IgD-negative memory B cell (primary cell): ENCODE results near the gene EIF4E. TPM values are rescaled to one million over a fixed set of nuclear protein-coding genes. Genes with fewer than 3 reads are reported as not detected.
A peak's percentile ranks its signal among the peaks of the same experiment; 100 is the strongest.
"Not testable (repeated sequence)": the region's sequence is repeated elsewhere in the genome, so short reads cannot be mapped to it uniquely, and the experiment has no call there.

Source experiments
- H3K27ac Mint-ChIP-seq, 3 donors: one replicate each; pipeline ENCODE4 v1.8.0; 2020 to 2022; ENCODE audit warnings: mild to moderate bottlenecking in 3 of 3, mixed read lengths in 3 of 3, moderate library complexity in 1 of 3
- H3K27me3 Mint-ChIP-seq: one replicate; pipeline ENCODE4 v1.8.0; 2021; ENCODE audit warnings: mixed read lengths
- H3K36me3 Mint-ChIP-seq: one replicate; pipeline ENCODE4 v1.8.0; 2020; ENCODE audit warnings: mild to moderate bottlenecking, mixed read lengths
- H3K4me1 Mint-ChIP-seq, 3 donors: one replicate each; pipeline ENCODE4 v1.8.0; 2020 to 2022; ENCODE audit warnings: mixed read lengths in 3 of 3, mild to moderate bottlenecking in 1 of 3
- H3K4me3 Mint-ChIP-seq, 4 donors: one replicate each; pipeline ENCODE4 v1.8.0; 2020 to 2022; ENCODE audit warnings: mild to moderate bottlenecking in 4 of 4, mixed read lengths in 4 of 4, moderate library complexity in 3 of 4
- H3K9me3 Mint-ChIP-seq, 3 donors: one replicate each; pipeline ENCODE4 v1.8.0; 2020 to 2021; ENCODE audit warnings: mixed read lengths in 3 of 3, mild to moderate bottlenecking in 1 of 3
- polyA plus RNA-seq: library from polyadenylated mRNA; unstranded; fragments of 300-500 nt; fragmentation: Illumina TruSeq; gene quantifications from one replicate; pipeline ENCODE4 v1.2.3, GENCODE V29; 2021

The EIF4E gene
- polyA plus RNA-seq, 1 donor from 2014 or later = 66.7 TPM

DNA sequence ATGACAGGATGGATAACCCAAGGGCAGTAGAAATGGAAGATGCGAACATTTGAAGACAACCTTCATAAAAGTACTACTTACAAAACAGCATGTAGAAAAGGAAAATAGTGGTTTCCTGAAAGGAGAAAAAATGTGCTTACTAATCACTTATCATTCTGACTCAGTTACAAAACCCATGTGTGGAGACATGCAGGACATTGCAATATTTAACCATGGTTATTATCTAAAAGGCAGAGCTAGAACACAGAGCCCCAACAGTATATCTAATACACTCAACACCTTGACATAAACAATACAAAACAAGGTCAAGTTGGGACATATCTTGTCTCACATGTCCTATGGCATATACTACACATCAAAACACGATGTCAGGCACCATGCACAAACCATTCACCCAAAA is 55.9 kb downstream of the EIF4E start:
- Mint-ChIP-seq H3K27me3 (no peaks in the 10 kb centered on the region), H3K36me3 (peaks cover 6% of the 10 kb centered on the region), H3K4me3 (no peak overlapping the region), H3K9me3 (peaks cover 0 to 2% (median 0%) of the 10 kb centered on the region in 3 donors), H3K27ac (no peak overlapping the region), H3K4me1 (no peaks in the 10 kb centered on the region)

DNA sequence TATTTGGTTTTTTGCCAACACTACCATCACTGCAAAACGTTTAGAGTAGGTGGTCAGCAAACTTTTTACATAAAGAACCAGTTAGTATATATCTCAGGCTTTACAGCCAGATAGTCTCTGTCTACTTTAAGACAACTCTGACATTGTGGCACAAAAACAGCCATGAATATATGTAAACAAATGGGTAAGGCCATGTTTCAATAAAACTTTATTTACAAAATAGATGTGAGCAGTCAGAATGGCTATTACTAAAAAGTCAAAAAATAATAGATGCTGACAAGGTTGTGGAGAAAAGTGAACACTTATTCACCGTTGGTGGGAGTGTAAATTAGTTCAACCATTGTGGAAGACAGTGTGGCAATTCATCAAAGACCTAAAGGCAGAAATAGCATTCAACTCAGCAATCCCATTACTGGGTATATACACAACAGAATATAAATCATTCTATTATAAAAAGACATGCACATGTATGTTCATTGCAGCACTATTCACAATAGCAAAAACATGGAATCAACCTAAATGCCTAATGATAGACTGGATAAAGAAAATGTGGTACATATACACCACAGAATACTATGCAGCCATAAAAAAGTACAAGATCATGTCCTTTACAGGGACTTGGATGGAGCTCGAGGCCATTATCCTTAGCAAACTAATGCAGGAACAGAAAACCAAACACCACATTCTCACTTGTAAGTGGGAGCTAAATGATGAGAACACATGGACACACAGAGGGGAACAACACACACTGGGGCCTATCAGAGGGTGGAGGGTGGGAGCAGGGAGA is 56.6 kb downstream of the EIF4E start:
- not testable (repeated sequence) for H3K4me3 Mint-ChIP-seq, H3K9me3 Mint-ChIP-seq, H3K36me3 Mint-ChIP-seq, H3K4me1 Mint-ChIP-seq, H3K27me3 Mint-ChIP-seq
- H3K27ac Mint-ChIP-seq = peak overlapping the region in 1 of 3 donors; percentile 25

DNA sequence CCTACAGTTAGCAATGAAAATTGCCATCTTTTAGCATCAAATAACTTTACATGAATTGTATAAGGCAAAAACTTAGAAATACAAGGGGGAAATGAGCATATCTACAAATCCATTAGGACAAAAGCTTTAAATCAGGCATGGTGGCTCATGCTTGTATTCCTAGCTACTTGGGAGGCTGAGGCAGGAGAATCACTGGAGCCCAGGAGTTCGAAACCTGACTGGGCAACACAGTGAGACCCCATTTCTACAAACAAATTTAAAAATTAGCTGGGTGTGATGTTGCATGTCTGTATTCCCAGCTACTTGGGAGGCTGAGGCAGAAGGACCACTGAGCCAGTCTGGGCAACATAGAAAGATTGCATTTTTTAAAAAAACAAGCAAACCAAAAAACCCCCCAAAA is 61.3 kb downstream of the EIF4E start:
- no peak overlapping the region for H3K27ac Mint-ChIP-seq
- H3K4me3 Mint-ChIP-seq = no peak overlapping the region
- peaks cover 1% of the 10 kb centered on the region for H3K27me3 Mint-ChIP-seq
- H3K9me3 Mint-ChIP-seq = peaks cover 0 to 2% (median 0%) of the 10 kb centered on the region in 3 donors
- H3K4me1 Mint-ChIP-seq = no peaks in the 10 kb centered on the region
- no peaks in the 10 kb centered on the region for H3K36me3 Mint-ChIP-seq

DNA sequence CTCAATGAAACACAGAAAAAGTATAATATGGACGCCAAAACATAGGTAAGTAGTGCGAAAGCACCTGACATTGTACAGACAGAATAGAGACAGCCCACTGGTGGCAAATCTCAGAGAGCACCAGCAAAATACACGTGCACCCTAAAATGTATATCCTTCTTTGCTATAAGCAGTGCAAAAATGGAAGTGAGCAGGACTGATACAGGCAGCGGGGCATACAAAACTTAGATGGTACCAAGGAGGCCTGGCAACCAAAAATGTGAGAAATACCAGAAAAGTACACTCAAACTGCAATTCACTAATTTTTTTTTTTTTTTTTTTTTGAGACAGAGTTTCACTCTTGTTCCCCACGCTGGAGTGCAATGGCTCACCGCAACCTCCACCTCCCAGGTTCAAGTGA is 63.9 kb downstream of the EIF4E start:
- no peaks in the 10 kb centered on the region for H3K4me1 Mint-ChIP-seq
- H3K27me3 Mint-ChIP-seq = peaks cover 1% of the 10 kb centered on the region
- peaks cover 0 to 2% (median 0%) of the 10 kb centered on the region in 3 donors for H3K9me3 Mint-ChIP-seq
- H3K36me3 Mint-ChIP-seq = no peaks in the 10 kb centered on the region
- no peak overlapping the region for H3K4me3 Mint-ChIP-seq
- H3K27ac Mint-ChIP-seq = no peak overlapping the region

DNA sequence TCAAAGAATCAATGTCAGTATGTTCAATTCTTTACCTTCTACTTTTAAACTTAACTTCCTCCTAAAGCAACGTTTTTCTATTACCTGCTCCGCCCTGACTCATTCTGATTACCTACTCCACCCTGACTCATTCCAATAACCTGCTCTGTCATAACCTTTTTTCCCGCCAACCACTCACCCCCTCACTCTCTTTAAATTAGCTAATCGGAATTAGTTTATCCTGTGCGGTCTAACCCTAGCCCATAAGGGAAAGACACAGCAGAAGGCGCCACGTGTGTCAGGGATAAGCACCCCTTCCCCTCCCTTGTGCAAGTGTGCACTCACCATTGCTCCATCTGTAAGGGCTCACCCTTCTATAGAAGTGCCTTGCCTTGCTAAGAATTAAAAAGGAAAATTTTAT is 64.4 kb downstream of the EIF4E start:
- Mint-ChIP-seq H3K4me3 (no peak overlapping the region), H3K27ac (peak overlapping the region in 1 of 3 donors; percentile 6), H3K36me3 (no peaks in the 10 kb centered on the region), H3K4me1 (no peaks in the 10 kb centered on the region), H3K27me3 (peaks cover 1% of the 10 kb centered on the region), H3K9me3 (peaks cover 0 to 2% (median 0%) of the 10 kb centered on the region in 3 donors)

DNA sequence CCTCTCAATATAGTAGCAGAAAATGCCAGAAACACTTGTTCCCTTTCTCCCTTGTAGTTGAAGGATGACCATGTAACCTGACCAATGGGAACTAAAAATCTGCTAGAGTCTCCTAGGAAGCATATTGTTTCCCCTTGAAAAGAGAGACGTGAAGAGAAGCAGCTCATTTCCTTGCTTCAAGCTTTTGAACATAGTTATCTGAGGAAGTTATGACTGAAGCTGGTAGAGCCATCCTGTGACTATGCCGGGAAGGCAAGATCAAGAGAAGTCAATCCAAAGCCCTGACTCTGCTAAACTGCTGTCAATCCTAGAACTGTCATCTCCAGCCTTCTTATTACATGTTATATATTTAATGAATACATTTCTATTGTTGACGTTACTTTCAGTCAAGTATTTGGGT is 66.6 kb downstream of the EIF4E start:
- Mint-ChIP-seq H3K4me3 (no peak overlapping the region), H3K9me3 (peaks cover 0 to 2% (median 0%) of the 10 kb centered on the region in 3 donors), H3K4me1 (no peaks in the 10 kb centered on the region)

DNA sequence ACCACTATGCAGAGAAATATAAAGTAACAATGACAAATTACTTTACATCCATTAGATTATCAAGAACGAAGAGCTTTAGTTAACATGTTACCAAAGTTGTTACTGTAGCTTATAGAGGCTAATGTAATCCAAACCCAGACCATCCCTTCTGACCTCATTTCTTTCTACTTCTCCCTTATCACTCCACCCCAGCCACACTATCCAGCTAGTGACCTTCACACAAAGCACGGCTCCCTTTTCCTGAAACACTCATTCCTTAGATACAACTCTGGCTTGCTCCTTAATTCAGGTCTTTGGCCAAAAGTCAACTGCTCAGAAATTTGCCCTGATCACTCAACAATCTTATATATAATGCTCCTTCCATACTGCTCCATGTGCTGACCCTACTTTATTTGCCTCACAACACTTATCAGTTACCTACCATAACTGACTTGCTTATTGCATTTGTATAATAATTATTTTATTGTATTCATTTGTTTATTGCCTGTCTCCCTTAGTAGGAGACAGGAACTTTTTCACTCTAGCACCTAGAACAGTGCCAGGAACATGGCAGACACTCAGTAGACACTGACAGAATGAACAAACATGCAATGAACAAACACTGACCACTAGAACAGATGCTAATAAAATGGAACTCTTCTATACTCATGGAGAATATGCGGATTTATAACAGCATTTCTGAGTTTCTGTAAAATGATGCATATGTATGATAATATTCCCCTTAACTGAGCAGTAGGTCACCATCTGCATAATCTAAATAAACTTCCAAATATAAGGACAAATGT is 67.6 kb downstream of the EIF4E start:
- no peak overlapping the region for H3K4me3 Mint-ChIP-seq
- no peak overlapping the region for H3K27ac Mint-ChIP-seq
- H3K36me3 Mint-ChIP-seq = no peaks in the 10 kb centered on the region
- peaks cover 1% of the 10 kb centered on the region for H3K27me3 Mint-ChIP-seq
- no peaks in the 10 kb centered on the region for H3K4me1 Mint-ChIP-seq
- peaks cover 0 to 2% (median 0%) of the 10 kb centered on the region in 3 donors for H3K9me3 Mint-ChIP-seq

More for the DNA sequence above, 66.6 kb downstream of the EIF4E start:
- no peak overlapping the region for H3K27ac Mint-ChIP-seq
- H3K36me3 Mint-ChIP-seq = no peaks in the 10 kb centered on the region
- H3K27me3 Mint-ChIP-seq = peaks cover 1% of the 10 kb centered on the region

DNA sequence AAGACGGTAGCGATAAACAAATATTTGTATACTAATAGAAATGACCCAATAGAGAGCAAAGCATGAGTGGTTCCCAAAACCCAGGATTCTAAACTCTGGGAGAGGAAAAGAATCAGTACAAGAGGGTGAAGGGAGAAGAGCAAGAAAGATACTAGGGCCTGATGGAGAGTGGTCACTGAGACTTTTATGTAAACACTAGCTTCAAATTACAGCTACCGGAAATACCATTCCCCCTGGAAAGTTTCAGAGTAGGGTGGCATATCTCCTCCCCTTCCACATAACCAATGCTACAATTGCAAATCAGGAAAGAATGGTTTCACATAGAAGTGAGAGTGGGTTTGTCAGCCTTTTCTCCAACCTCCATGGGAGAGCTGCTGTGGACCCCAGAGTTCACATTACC is 77.1 kb downstream of the EIF4E start:
- H3K27ac Mint-ChIP-seq = no peak overlapping the region
- H3K9me3 Mint-ChIP-seq = peaks cover 0 to 8% (median 0%) of the 10 kb centered on the region in 3 donors
- H3K36me3 Mint-ChIP-seq = peaks cover 5% of the 10 kb centered on the region
- H3K4me3 Mint-ChIP-seq = no peak overlapping the region
- peaks cover 13% of the 10 kb centered on the region for H3K27me3 Mint-ChIP-seq
- H3K4me1 Mint-ChIP-seq = peaks cover 0 to 1% (median 0%) of the 10 kb centered on the region in 3 donors

DNA sequence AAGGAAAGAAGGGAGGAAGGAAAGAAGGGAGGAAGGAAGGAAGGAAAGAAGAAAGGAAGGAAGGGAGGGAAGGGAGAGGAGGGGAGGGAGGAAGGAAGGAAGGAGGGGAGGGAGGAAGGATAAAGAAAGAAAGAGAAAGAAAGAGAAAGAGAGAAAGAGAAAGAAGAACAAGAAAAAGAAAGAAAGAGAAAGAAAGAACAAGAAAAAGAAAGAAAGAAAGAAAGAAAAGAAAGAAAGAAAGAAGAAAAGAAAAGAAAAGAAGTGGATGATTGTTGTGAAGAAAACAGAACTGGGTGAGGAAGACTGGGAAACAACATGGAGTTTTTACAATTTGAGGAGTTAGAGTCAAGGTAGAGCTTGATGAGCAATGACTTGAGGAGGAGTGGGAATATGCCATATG is 78.0 kb downstream of the EIF4E start:
- peaks cover 0 to 8% (median 6%) of the 10 kb centered on the region in 3 donors for H3K9me3 Mint-ChIP-seq
- H3K4me1 Mint-ChIP-seq = peaks cover 0 to 1% (median 0%) of the 10 kb centered on the region in 3 donors
- peaks cover 5% of the 10 kb centered on the region for H3K36me3 Mint-ChIP-seq
- H3K4me3 Mint-ChIP-seq = no peak overlapping the region
- peaks cover 13% of the 10 kb centered on the region for H3K27me3 Mint-ChIP-seq
- peak overlapping the region in 1 of 3 donors; percentile 74 for H3K27ac Mint-ChIP-seq

DNA sequence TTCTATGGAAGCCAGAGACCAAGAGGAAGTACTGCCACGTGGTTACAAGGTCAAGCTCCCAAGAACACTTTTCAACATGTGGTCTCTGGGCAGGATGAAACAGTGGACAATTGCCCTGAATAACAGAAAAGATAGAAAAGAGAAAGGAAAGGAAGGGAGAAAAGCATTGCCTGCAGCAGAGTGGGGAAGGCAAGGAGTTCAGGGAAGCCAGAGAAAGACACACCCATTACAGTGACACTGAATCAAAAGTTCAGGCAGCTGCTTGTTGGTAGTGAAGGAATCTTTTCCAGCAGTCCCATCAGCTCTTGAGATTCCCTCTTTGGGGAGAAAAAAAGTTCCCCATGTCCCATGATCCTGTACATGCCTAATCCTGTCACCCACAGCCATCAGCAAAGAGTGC is 80.5 kb downstream of the EIF4E start:
- Mint-ChIP-seq H3K27ac (no peak overlapping the region), H3K4me3 (no peak overlapping the region), H3K27me3 (peaks cover 8% of the 10 kb centered on the region), H3K4me1 (peaks cover 0 to 1% (median 0%) of the 10 kb centered on the region in 3 donors), H3K9me3 (peaks cover 5 to 10% (median 8%) of the 10 kb centered on the region in 3 donors), H3K36me3 (peaks cover 5% of the 10 kb centered on the region)

DNA sequence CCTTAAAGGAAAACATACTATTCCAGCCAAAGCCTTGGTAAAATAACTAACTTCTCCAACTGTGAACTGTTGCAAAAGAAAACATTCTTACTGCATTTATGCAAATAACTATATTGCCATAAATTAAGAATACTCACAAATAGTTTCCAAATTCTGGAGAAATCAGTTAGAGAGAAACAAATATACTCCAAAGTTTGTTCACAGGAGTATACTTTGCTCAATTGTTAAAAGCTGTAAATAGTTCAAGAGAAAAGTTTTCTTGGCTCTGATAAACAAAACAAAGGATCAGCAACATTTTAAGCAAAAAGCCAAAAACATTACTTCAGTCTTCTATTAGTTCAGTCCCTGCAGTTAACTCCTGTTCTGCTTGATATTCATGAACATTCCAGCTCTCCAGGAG is 83.0 kb downstream of the EIF4E start:
- Mint-ChIP-seq H3K27ac (no peak overlapping the region), H3K36me3 (peaks cover 8% of the 10 kb centered on the region), H3K9me3 (peaks cover 5 to 10% (median 8%) of the 10 kb centered on the region in 3 donors), H3K27me3 (peaks cover under 1% of the 10 kb centered on the region), H3K4me1 (no peaks in the 10 kb centered on the region), H3K4me3 (no peak overlapping the region)

DNA sequence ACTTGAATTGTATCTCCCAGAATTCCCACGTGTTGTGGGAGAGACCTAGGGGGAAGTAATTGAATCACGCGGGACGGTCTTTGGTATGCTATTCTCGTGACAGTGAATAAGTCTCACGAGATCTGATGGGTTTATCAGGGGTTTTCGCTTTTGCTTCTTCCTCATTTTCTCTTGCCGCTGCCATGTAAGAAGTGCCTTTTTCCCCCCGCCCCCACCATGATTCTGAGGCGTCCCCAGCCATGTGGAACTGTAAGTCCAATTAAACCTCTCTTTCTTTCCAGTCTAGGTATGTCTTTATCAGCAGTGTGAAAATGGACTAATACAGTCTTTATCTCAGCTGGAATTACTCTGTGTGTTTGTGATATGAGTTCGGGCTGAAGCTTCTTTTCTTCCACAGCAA is 86.0 kb downstream of the EIF4E start:
- not testable (repeated sequence) for H3K36me3 Mint-ChIP-seq, H3K27me3 Mint-ChIP-seq, H3K27ac Mint-ChIP-seq, H3K4me3 Mint-ChIP-seq, H3K4me1 Mint-ChIP-seq
- H3K9me3 Mint-ChIP-seq = peaks cover 4 to 10% (median 5%) of the 10 kb centered on the region in 3 donors

DNA sequence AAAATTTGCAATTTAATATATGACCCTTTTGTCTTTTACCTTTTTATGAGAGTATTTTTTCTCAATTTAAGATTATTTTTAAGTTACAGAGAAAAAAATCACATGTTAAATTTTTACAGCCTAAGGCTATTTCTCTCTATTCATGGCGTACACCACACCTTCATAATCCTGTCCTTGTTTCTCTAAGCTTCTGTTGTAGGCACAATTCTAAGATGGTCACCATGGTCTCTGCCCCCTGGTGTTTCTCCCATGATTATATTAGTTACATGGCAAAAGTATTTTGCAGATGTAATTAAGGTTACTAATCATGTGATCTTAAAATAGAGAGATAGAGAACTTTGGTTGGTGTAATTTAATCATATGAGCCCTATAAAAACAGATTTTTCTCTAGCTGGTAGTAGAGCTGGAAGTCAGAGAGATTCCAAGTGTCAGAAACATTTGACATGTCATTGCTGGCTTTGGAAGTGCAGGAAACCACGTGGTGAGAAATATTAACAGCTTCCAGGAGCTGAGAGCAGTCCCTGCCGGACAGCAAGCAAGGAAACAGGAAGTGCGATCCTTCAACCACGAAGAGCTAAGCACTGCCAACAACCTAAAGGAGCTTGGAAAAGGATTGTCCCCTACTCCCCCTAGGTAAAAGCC is 89.8 kb downstream of the EIF4E start:
- Mint-ChIP-seq H3K36me3 (peaks cover 5% of the 10 kb centered on the region), H3K9me3 (peaks cover 0 to 4% (median 2%) of the 10 kb centered on the region in 3 donors), H3K4me3 (no peak overlapping the region), H3K27ac (no peak overlapping the region), H3K4me1 (peaks cover 0 to 5% (median 4%) of the 10 kb centered on the region in 3 donors), H3K27me3 (no peaks in the 10 kb centered on the region)

DNA sequence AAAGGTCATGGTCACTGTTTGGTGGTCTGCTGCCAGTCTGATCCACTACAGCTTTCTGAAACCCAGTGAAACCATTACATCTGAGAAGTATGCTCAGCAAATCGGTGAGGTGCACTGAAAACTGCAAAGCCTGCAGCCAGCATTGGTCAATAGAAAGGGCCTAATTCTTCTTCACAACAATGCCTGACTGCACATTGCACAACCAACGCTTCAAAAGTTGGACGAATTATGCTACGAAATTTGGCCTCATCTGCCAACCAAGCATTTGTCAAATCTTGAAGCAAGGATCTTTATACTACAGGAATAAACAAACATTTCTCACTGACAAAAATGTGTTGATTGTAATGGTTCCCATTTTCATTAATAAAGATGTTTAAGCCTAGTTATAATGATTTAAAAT is 90.4 kb downstream of the EIF4E start:
- H3K27me3 Mint-ChIP-seq = no peaks in the 10 kb centered on the region
- H3K9me3 Mint-ChIP-seq = peaks cover 0 to 4% (median 0%) of the 10 kb centered on the region in 3 donors
- peaks cover 5% of the 10 kb centered on the region for H3K36me3 Mint-ChIP-seq
- no peak overlapping the region for H3K4me3 Mint-ChIP-seq
- H3K27ac Mint-ChIP-seq = no peak overlapping the region
- H3K4me1 Mint-ChIP-seq = peaks cover 0 to 5% (median 4%) of the 10 kb centered on the region in 3 donors

DNA sequence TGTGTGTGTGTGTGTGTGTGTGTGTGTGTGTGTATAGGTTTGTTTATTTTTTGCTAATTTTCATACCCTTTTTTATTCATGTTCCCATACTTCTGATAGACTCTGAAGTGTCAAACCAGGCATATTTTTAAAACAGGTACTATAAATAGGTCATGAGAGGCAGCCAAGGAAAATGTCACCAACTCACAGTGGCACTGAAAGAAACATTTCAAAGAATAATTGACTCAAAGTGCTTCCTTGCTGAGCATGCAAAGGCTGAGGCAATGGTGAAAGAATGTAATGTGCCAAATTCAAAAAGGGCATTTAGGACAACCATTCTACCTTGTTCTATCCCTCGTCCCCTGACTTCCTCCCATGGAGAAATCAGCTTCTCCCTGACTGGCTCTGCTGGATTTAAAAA is 95.5 kb downstream of the EIF4E start:
- Mint-ChIP-seq H3K4me3 (no peak overlapping the region), H3K27ac (no peak overlapping the region), H3K9me3 (no peaks in the 10 kb centered on the region), H3K27me3 (no peaks in the 10 kb centered on the region), H3K4me1 (no peaks in the 10 kb centered on the region), H3K36me3 (no peaks in the 10 kb centered on the region)
